GM12865 (cell line): ENCODE measurements around the gene IP6K1.

ENCODE experiments used
- DNase-seq: peaks from one replicate; pipeline ENCODE4 v3.0.0; 2010; ENCODE audit warnings: low read depth
- H3K4me3 ChIP-seq: 2 replicates; pipeline ENCODE4 v1.5.1; 2011; ENCODE audit warnings: mild to moderate bottlenecking, low read depth, low read length, control low read depth
- CTCF ChIP-seq: IDR thresholded peaks from 2 replicates; pipeline ENCODE4 v1.5.1; 2011; ENCODE audit warnings: low read length, control low read depth, low read depth, inconsistent platforms; ENCODE audit not compliant: insufficient read depth; ENCODE audit errors: missing control alignments

The IP6K1 gene

DNA sequence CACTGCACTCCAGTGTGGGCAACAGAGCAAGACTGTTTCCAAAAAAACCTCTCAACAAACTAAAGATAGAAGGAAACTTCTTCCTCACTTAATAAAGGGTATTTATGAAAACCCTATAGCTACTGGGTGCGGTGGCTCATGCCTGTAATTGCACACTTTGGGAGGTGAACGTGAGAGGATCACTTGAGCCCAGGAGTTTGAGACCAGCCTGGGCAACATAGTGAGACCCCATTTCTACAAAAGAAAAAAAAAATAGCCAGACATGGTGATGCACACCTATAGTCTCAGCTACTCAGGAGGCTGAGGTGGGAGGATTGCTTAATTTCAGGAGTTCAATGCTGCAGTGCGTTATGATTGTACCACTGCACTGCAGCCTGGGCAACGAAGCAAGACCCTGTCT is 22.4 kb downstream of the IP6K1 start:
- DNase-seq: no peak
- H3K4me3 ChIP-seq: no peak overlapping the region
- TF ChIP-seq CTCF: no peak

DNA sequence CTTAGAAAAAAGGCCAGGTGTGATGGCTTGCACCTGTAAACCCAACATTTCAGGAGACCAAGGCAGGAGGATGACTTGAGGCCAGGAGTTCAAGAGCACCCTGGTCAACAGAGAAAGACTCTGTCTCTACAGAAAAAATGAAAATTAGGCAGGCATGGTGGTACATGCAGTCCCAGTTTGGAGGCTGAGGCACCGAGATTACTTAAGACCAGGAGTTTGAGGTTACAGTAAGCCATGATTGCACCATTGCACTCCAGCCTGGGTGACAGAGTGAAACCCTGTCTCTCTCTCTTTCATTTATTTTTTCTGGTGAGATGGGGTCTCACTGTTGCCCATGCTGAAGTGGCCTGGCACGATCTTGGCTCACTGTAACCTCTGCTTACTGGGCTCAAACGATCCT is 24.7 kb downstream of the IP6K1 start:
- no peak overlapping the region for H3K4me3 ChIP-seq
- TF ChIP-seq CTCF: no peak

GRCh38 chr3:49759226-49759625 is 27.1 kb downstream of the IP6K1 start:
- no peak overlapping the region for H3K4me3 ChIP-seq
- no peak for TF ChIP-seq CTCF
- no peak for DNase-seq

More for the DNA sequence above, 24.7 kb downstream of the IP6K1 start:
- no peak for DNase-seq

GRCh38 chr3:49757197-49757596 is 29.1 kb downstream of the IP6K1 start:
- no peak for DNase-seq
- no peak overlapping the region for H3K4me3 ChIP-seq
- no peak for TF ChIP-seq CTCF

DNA sequence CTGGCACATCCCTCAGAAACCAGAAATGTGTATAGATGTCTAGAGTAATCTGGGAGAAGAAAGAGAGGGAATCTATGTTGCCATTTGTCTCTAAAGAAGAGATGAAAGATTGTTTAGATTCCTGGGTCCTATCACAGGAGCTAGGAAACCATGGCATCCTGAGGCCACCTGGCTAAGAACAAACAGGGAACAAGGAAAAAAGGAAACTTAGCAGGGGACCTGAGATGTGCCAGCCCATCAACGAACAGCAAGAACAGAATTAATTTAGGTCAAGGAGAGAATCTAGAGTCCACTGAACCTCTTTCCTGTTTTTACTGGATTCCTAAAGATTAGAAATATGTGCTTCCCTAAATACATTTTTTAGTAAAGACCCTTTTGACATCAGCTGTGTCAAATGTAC is 30.3 kb downstream of the IP6K1 start:
- TF ChIP-seq CTCF: no peak
- H3K4me3 ChIP-seq: no peak overlapping the region
- no peak for DNase-seq

- TF ChIP-seq CTCF: no peak
- no peak for DNase-seq
- H3K4me3 ChIP-seq: no peak overlapping the region
Measured at GRCh38 chr3:49754536-49754935, 31.8 kb downstream of the IP6K1 start.

DNA sequence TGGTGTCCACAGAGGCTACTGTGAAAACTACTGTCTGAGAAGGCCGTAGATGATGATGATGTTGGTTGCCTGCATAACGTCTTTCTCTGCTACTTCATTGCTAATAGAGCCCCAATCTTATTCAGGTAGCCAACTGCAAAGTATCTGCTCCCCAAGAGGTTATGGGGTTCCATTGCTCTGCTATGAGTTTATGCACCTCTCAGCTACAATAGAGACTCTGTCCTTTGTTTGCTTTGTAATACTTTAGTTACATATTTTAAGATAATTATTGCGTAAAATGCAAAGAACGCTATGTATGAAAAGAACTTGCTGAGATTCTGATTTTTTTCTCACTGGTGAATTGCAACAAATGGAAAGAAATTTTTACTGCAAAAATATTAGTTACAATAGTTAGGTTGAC is 34.8 kb downstream of the IP6K1 start:
- no peak for DNase-seq
- H3K4me3 ChIP-seq: no peak overlapping the region
- no peak for TF ChIP-seq CTCF
